ENCODE measurements around the gene GCNT2. TPM values are rescaled to one million over a fixed set of nuclear protein-coding genes. Genes with fewer than 3 reads are reported as not detected.

GCNT2 gene
- total RNA-seq, 1 experiment from 2014 or later: 0.63 TPM

GRCh38 chr6:10640412-10640811 is 119.3 kb downstream of the GCNT2 start:
- TF ChIP-seq, protein P1, sequence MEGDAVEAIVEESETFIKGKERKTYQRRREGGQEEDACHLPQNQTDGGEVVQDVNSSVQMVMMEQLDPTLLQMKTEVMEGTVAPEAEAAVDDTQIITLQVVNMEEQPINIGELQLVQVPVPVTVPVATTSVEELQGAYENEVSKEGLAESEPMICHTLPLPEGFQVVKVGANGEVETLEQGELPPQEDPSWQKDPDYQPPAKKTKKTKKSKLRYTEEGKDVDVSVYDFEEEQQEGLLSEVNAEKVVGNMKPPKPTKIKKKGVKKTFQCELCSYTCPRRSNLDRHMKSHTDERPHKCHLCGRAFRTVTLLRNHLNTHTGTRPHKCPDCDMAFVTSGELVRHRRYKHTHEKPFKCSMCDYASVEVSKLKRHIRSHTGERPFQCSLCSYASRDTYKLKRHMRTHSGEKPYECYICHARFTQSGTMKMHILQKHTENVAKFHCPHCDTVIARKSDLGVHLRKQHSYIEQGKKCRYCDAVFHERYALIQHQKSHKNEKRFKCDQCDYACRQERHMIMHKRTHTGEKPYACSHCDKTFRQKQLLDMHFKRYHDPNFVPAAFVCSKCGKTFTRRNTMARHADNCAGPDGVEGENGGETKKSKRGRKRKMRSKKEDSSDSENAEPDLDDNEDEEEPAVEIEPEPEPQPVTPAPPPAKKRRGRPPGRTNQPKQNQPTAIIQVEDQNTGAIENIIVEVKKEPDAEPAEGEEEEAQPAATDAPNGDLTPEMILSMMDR (IDR thresholded peaks at IDR 0.05; ENCODE audit: unreplicated experiment): no peak

DNA sequence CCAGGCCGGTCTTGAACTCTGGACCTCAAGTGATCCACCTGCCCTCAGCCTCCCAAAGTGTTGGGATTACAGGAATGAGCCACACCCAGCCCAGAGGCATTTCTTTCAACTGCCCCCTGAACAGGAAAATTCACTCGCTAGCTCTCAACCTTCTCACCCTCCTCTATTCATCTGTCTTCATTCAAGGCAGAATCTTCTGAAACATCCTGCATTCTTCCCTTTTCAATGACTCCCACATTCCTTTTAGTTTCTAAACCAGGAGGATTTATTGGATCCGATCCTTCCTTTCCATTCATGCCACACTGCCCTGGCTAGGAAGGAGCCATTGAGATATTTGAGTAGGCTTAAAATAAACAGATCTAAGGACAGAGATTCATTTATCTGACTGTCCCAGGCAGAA is 120.4 kb downstream of the GCNT2 start:
- TF ChIP-seq, protein P1 (IDR thresholded peaks at IDR 0.05; ENCODE audit: unreplicated experiment): no peak
- H3K4me1 Mint-ChIP-seq (ENCODE audit: insufficient read depth, unreplicated experiment): no peaks in the 10 kb centered on the region
- ChIA-PET POLR2A (no interaction called here), CTCF (no interaction called here)
- BruUV-seq (replicated peaks): no TSS peak
- intact Hi-C loops (cut with micrococcal nuclease): no loop called here
- DNase-seq (ENCODE audit: unreplicated experiment): no peak
- peaks cover 7% of the 10 kb centered on the region for H3K9me3 Mint-ChIP-seq (ENCODE audit: unreplicated experiment)
- no peaks in the 10 kb centered on the region for H3K36me3 Mint-ChIP-seq (ENCODE audit: insufficient read depth, unreplicated experiment)
- H3K27me3 Mint-ChIP-seq (ENCODE audit: insufficient read depth, unreplicated experiment): no peaks in the 10 kb centered on the region
- no peak overlapping the region for H3K4me3 Mint-ChIP-seq (ENCODE audit: unreplicated experiment)
- H3K27ac Mint-ChIP-seq (ENCODE audit: low read depth, unreplicated experiment): no peak overlapping the region

More at GRCh38 chr6:10640412-10640811, 119.3 kb downstream of the GCNT2 start:
- peaks cover 7% of the 10 kb centered on the region for H3K9me3 Mint-ChIP-seq (ENCODE audit: unreplicated experiment)
- intact Hi-C loops (cut with micrococcal nuclease): no loop called here
- BruUV-seq (replicated peaks): no TSS peak
- no peak overlapping the region for H3K4me3 Mint-ChIP-seq (ENCODE audit: unreplicated experiment)
- POLR2A ChIA-PET: no interaction called here
- CTCF ChIA-PET: no interaction called here
- H3K27me3 Mint-ChIP-seq (ENCODE audit: insufficient read depth, unreplicated experiment): no peaks in the 10 kb centered on the region
- no peak for DNase-seq (ENCODE audit: unreplicated experiment)
- no peak overlapping the region for H3K27ac Mint-ChIP-seq (ENCODE audit: low read depth, unreplicated experiment)
- no peaks in the 10 kb centered on the region for H3K36me3 Mint-ChIP-seq (ENCODE audit: insufficient read depth, unreplicated experiment)
- no peaks in the 10 kb centered on the region for H3K4me1 Mint-ChIP-seq (ENCODE audit: insufficient read depth, unreplicated experiment)

- intact Hi-C loops (cut with micrococcal nuclease): no loop called here
- ChIA-PET POLR2A (no interaction called here), CTCF (no interaction called here)
- TF ChIP-seq, protein P1 (IDR thresholded peaks at IDR 0.05; ENCODE audit: unreplicated experiment): no peak
- no peaks in the 10 kb centered on the region for H3K4me1 Mint-ChIP-seq (ENCODE audit: insufficient read depth, unreplicated experiment)
- no peak for DNase-seq (ENCODE audit: unreplicated experiment)
- BruUV-seq (replicated peaks): no TSS peak
- no peaks in the 10 kb centered on the region for H3K27me3 Mint-ChIP-seq (ENCODE audit: insufficient read depth, unreplicated experiment)
- H3K9me3 Mint-ChIP-seq (ENCODE audit: unreplicated experiment): peaks cover 7% of the 10 kb centered on the region
- H3K27ac Mint-ChIP-seq (ENCODE audit: low read depth, unreplicated experiment): no peak overlapping the region
- H3K4me3 Mint-ChIP-seq (ENCODE audit: unreplicated experiment): no peak overlapping the region
- no peaks in the 10 kb centered on the region for H3K36me3 Mint-ChIP-seq (ENCODE audit: insufficient read depth, unreplicated experiment)
Measured at GRCh38 chr6:10643201-10643651, 122.1 kb downstream of the GCNT2 start.

- intact Hi-C loops (cut with micrococcal nuclease): no loop called here
- no peaks in the 10 kb centered on the region for H3K4me1 Mint-ChIP-seq (ENCODE audit: insufficient read depth, unreplicated experiment)
- TF ChIP-seq, protein P1 (IDR thresholded peaks at IDR 0.05; ENCODE audit: unreplicated experiment): no peak
- no peak overlapping the region for H3K27ac Mint-ChIP-seq (ENCODE audit: low read depth, unreplicated experiment)
- no peaks in the 10 kb centered on the region for H3K27me3 Mint-ChIP-seq (ENCODE audit: insufficient read depth, unreplicated experiment)
- ChIA-PET CTCF (no interaction called here), POLR2A (no interaction called here)
- BruUV-seq (replicated peaks): no TSS peak
- H3K9me3 Mint-ChIP-seq (ENCODE audit: unreplicated experiment): peaks cover 7% of the 10 kb centered on the region
- no peak overlapping the region for H3K4me3 Mint-ChIP-seq (ENCODE audit: unreplicated experiment)
- DNase-seq (ENCODE audit: unreplicated experiment): no peak
- H3K36me3 Mint-ChIP-seq (ENCODE audit: insufficient read depth, unreplicated experiment): no peaks in the 10 kb centered on the region
Measured at GRCh38 chr6:10644225-10644624, 123.1 kb downstream of the GCNT2 start.

All from MCF 10A (cell line).